Esophagus squamous epithelium (tissue), 4 donors: ENCODE data around the gene OGFOD2.

ENCODE experiments used
- POLR2A ChIP-seq, 4 donors: fragments of 450-650 bp; IDR thresholded peaks; one replicate each; pipeline ENCODE4 v1.6.1; 2017; ENCODE audit warnings: antibody characterized with exemption in 4 of 4, mild to moderate bottlenecking in 4 of 4, moderate library complexity in 3 of 4
- TF ChIP-seq, protein P1 (sequence below), 6 experiments: fragments of 450-650 bp in 4 of 6; fragments of 200-600 bp in 2 of 6; sonication (generic) in 2 of 6; IDR thresholded peaks; one replicate each; pipeline ENCODE4 v1.5.1; 2016 to 2019; ENCODE audit warnings: antibody characterized with exemption in 6 of 6, mild to moderate bottlenecking in 4 of 6, moderate library complexity in 4 of 6

DNA sequence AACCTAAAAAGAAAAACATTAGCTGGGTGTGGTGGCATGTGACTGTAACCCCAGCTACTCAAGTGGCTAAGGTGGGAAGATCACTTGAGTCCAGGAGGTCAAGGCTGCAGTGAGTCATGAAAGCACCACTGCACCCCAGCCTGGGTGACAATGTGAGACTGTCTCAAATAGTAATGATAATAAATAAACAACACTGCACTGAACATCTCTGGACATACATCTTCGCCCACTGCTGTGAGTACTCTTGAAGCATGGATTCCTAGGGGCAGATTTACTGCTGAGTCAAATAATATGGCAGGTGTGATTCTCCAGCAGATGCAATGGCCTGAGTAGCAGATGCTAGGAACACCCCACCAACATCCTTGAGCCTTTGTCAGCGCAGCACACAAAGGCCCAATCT is 32.4 kb upstream of the OGFOD2 start:
- TF ChIP-seq, protein P1, sequence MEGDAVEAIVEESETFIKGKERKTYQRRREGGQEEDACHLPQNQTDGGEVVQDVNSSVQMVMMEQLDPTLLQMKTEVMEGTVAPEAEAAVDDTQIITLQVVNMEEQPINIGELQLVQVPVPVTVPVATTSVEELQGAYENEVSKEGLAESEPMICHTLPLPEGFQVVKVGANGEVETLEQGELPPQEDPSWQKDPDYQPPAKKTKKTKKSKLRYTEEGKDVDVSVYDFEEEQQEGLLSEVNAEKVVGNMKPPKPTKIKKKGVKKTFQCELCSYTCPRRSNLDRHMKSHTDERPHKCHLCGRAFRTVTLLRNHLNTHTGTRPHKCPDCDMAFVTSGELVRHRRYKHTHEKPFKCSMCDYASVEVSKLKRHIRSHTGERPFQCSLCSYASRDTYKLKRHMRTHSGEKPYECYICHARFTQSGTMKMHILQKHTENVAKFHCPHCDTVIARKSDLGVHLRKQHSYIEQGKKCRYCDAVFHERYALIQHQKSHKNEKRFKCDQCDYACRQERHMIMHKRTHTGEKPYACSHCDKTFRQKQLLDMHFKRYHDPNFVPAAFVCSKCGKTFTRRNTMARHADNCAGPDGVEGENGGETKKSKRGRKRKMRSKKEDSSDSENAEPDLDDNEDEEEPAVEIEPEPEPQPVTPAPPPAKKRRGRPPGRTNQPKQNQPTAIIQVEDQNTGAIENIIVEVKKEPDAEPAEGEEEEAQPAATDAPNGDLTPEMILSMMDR (IDR thresholded peaks at IDR 0.05) = no peak
- TF ChIP-seq POLR2A (IDR thresholded peaks at IDR 0.05) = no peak
